HepG2 (cell line): ENCODE results near the gene RAP1GAP2. TPM values are rescaled to one million over a fixed set of nuclear protein-coding genes. Genes with fewer than 3 reads are reported as not detected.

Experiments
- ATAC-seq: fragments of 200-7000 bp; cut with Tn5 transposase; 3 replicates; pipeline ENCODE4 v1.9.1; 2020; ENCODE audit warnings: mild to moderate bottlenecking, moderate library complexity
- BruUV-seq: library from RNA; stranded (reverse); fragments of 400-500 nt; replicated peaks from 2 replicates; lab custom pipeline; 2021; lab: Mats Ljungman, UMichigan
- CTCF ChIA-PET: fragments of 300-600 bp; formaldehyde crosslinking; extraction: SDS; loops from one replicate; lab custom pipeline; 2021; ENCODE audit warnings: low total read pairs, inconsistent platforms, low intra/inter-chr PET ratio; lab: Yijun Ruan, JAX
- POLR2A ChIA-PET: fragments of 350-600 bp; sonication (Branson Sonifier 250); formaldehyde crosslinking; loops from one replicate; lab custom pipeline; 2020; ENCODE audit warnings: antibody characterized with exemption, inconsistent platforms; lab: Yijun Ruan, JAX
- DNase-seq: peaks from one replicate; pipeline ENCODE4 v3.0.0-alpha.2; 2015; ENCODE audit warnings: low spot score
- FAIRE-seq: peaks from 3 replicates; lab custom pipeline; 2011; peaks lifted over from hg19 to GRCh38; lab: Jason Lieb, UNC
- H2AFZ ChIP-seq: one replicate; pipeline ENCODE4 v1.6.1; 2011; ENCODE audit warnings: low read length, inconsistent platforms
- H3K27ac ChIP-seq: fragments of 300-600 bp; 3 replicates; pipeline ENCODE4 v1.8.0; 2011; ENCODE audit warnings: mixed run types, mild to moderate bottlenecking, mixed read lengths, low read length, inconsistent platforms; ENCODE audit not compliant: insufficient read depth; ENCODE audit errors: extremely low read length
- H3K27me3 ChIP-seq, 2 experiments: fragments of 200-600 bp in 1 of 2; 2 replicates in 1 of 2; 3 replicates in 1 of 2; pipeline versions ENCODE4 v1.6.0 to v1.8.0; 2011; ENCODE audit warnings: low read length in 2 of 2, mild to moderate bottlenecking in 2 of 2, moderate library complexity in 2 of 2, inconsistent platforms in 1 of 2; ENCODE audit not compliant: insufficient read depth in 2 of 2, control insufficient read depth in 1 of 2
- H3K36me3 ChIP-seq, 2 experiments: fragments of 200-600 bp in 1 of 2; replicated peaks in 1 of 2; 2 replicates in 1 of 2; 3 replicates in 1 of 2; pipeline versions ENCODE4 v1.5.1 to v1.8.0; 2011; ENCODE audit warnings: low read length in 2 of 2, inconsistent platforms in 1 of 2; ENCODE audit not compliant: insufficient read depth in 2 of 2, control insufficient read depth in 1 of 2
- H3K4me1 ChIP-seq: 2 replicates; pipeline ENCODE4 v1.5.1; 2012; ENCODE audit warnings: low read length, inconsistent platforms; ENCODE audit not compliant: insufficient read depth
- H3K4me2 ChIP-seq: 2 replicates; pipeline ENCODE4 v1.6.0; 2011; ENCODE audit warnings: low read depth, low read length, inconsistent platforms
- H3K4me3 ChIP-seq, 3 experiments: fragments of 200-600 bp in 1 of 3; sonication (generic), shearing (Covaris generic) in 1 of 3; replicated peaks in 1 of 3; 2 replicates each; pipeline ENCODE4 v1.5.1; 2011 to 2016; ENCODE audit warnings: low read length in 3 of 3, inconsistent platforms in 2 of 3, low read depth in 2 of 3, mild to moderate bottlenecking in 2 of 3, control low read depth in 1 of 3, mixed read lengths in 1 of 3; ENCODE audit not compliant: insufficient read depth in 1 of 3
- H3K79me2 ChIP-seq: one replicate; pipeline ENCODE4 v1.6.1; 2011; ENCODE audit warnings: low read length, inconsistent platforms; ENCODE audit not compliant: insufficient read depth
- H3K9ac ChIP-seq: 2 replicates; pipeline ENCODE4 v1.6.0; 2011; ENCODE audit warnings: mild to moderate bottlenecking, low read depth, low read length, inconsistent platforms; ENCODE audit not compliant: insufficient read depth
- H3K9me3 ChIP-seq: 2 replicates; pipeline ENCODE4 v1.5.1; 2012; ENCODE audit warnings: mild to moderate bottlenecking, low read length
- H4K20me1 ChIP-seq: 2 replicates; pipeline ENCODE4 v1.6.0; 2011; ENCODE audit warnings: inconsistent platforms, mild to moderate bottlenecking, low read length, moderate library complexity; ENCODE audit not compliant: insufficient read depth
- ATAD3A ChIP-seq: sonication (generic); formaldehyde crosslinking; IDR thresholded peaks from 2 replicates; pipeline ENCODE4 v1.4.0; 2020; ENCODE audit warnings: missing genetic modification reagents
- CEBPZ ChIP-seq: IDR thresholded peaks from 2 replicates; pipeline ENCODE4 v1.6.1; 2012; ENCODE audit warnings: low read length, improper control_type of control experiment
- CERS6 ChIP-seq: sonication (generic); formaldehyde crosslinking; IDR thresholded peaks from 2 replicates; pipeline ENCODE4 v1.5.0; 2020; ENCODE audit warnings: missing genetic modification reagents
- E2F1 ChIP-seq: sonication (generic); formaldehyde crosslinking; IDR thresholded peaks from 2 replicates; pipeline ENCODE4 v1.5.0; 2020; ENCODE audit warnings: missing genetic modification reagents
- GATA4 ChIP-seq: sonication (generic); IDR thresholded peaks from 2 replicates; pipeline ENCODE4 v1.6.1; 2016; ENCODE audit warnings: antibody characterized with exemption, low read depth, borderline replicate concordance
- HOXA3 ChIP-seq: sonication (generic); formaldehyde crosslinking; IDR thresholded peaks from 2 replicates; pipeline ENCODE4 v1.5.0; 2020; ENCODE audit warnings: missing genetic modification reagents
- PRPF4 ChIP-seq: fragments of 200-400 bp; formaldehyde crosslinking; IDR thresholded peaks from 2 replicates; pipeline ENCODE4 v1.6.1; 2016; ENCODE audit warnings: low read length, low read depth; ENCODE audit not compliant: poor library complexity, severe bottlenecking
- SMARCE1 ChIP-seq: fragments of 450-650 bp; IDR thresholded peaks from 2 replicates; pipeline ENCODE4 v1.6.1; 2017; ENCODE audit warnings: borderline replicate concordance
- SMYD3 ChIP-seq: sonication (generic); formaldehyde crosslinking; IDR thresholded peaks from 2 replicates; pipeline ENCODE4 v1.8.1; 2023; ENCODE audit warnings: mild to moderate bottlenecking, missing genetic modification reagents
- THAP11 ChIP-seq: IDR thresholded peaks from 2 replicates; pipeline ENCODE4 v1.6.1; 2016; ENCODE audit warnings: missing biosample characterization, missing genetic modification reagents
- U2AF2 ChIP-seq: fragments of 200-400 bp; formaldehyde crosslinking; IDR thresholded peaks from 2 replicates; pipeline ENCODE4 v1.6.1; 2017; ENCODE audit warnings: low read depth, mild to moderate bottlenecking, low read length
- ZBTB46 ChIP-seq: sonication (generic); formaldehyde crosslinking; IDR thresholded peaks from 2 replicates; pipeline ENCODE4 v1.4.0; 2020; ENCODE audit warnings: mild to moderate bottlenecking, missing genetic modification reagents, borderline replicate concordance
- ZC3H4 ChIP-seq: sonication (generic); formaldehyde crosslinking; IDR thresholded peaks from 2 replicates; pipeline ENCODE4 v1.4.0; 2020; ENCODE audit warnings: missing genetic modification reagents, borderline replicate concordance
- ZNF512B ChIP-seq: sonication (generic); formaldehyde crosslinking; IDR thresholded peaks from 2 replicates; pipeline ENCODE4 v1.5.1; 2020; ENCODE audit warnings: missing genetic modification reagents, mild to moderate bottlenecking, borderline replicate concordance
- ZNF547 ChIP-seq: sonication (generic); formaldehyde crosslinking; IDR thresholded peaks from 2 replicates; pipeline ENCODE4 v1.5.1; 2020; ENCODE audit warnings: mild to moderate bottlenecking, missing genetic modification reagents
- WGBS: methylation state at CpG from one replicate; pipeline ENCODE4 v1.1.6; 2017; ENCODE audit warnings: low lambda C conversion rate; 5-methylcytosine and 5-hydroxymethylcytosine counted together
- in situ Hi-C: cut with HindIII; loops from 2 replicates; pipeline ENCODE4 v1.10.0; 2017; ENCODE audit warnings: low pct_unique_long_range_greater_than_20kb; ENCODE audit not compliant: extremely low pct_ligation_motif_present
- intact Hi-C: fragments of 100-400 bp; cut with micrococcal nuclease; formaldehyde crosslinking; loops from one replicate; pipeline ENCODE4 v1.10.0; 2022; ENCODE audit not compliant: unreplicated experiment
- polyA plus RNA-seq, 8 experiments: library from polyadenylated mRNA; depleted of rRNA in 3 of 8; stranded (reverse) in 7 of 8; unstranded in 1 of 8; fragments of >200 nt; fragmentation: Illumina TruSeq in 4 of 8; extraction: Trizol in 4 of 8; gene quantifications; 2 replicates each; pipeline versions ENCODE4 v1.2.1 to v1.2.3, GENCODE V29; 2011 to 2016; ENCODE audit warnings: low read depth in 4 of 8, missing spikeins in 1 of 8, mixed read lengths in 1 of 8; ENCODE audit not compliant: insufficient read depth in 1 of 8
- total RNA-seq, 5 experiments: library from RNA; depleted of rRNA; stranded (reverse); fragments of >200 nt; fragmentation: Illumina TruSeq; extraction: Trizol; gene quantifications; 2 replicates each; pipeline ENCODE4 v1.2.3, GENCODE V29; 2016; ENCODE audit warnings: low read depth in 1 of 5

RAP1GAP2 gene
- total and polyA plus RNA-seq, 2 of the 13 experiments (the other 11 are each of a cell fraction or from before 2014, with no cell fraction given) = 10.9 to 12.0 TPM

- POLR2A ChIA-PET = no interaction called here
- no TSS peak for BruUV-seq
- in situ Hi-C loops = loop anchor here (5.0 kb wide), 1 partner anchor 82 kb away; no protein-coding TSS in a partner anchor
- H2AFZ ChIP-seq = no peak overlapping the region
- no peaks in the 10 kb centered on the region for H3K79me2 ChIP-seq
- H3K36me3 ChIP-seq = no peaks in the 10 kb centered on the region
- H3K4me3 ChIP-seq = no peak overlapping the region
- CTCF ChIA-PET = no interaction called here
- H3K4me2 ChIP-seq = no peak overlapping the region
- FAIRE-seq = no peak
- no peaks in the 10 kb centered on the region for H4K20me1 ChIP-seq
- no peak for DNase-seq
- peaks cover 26% of the 10 kb centered on the region for H3K4me1 ChIP-seq
- no peak overlapping the region for H3K27ac ChIP-seq
- no peaks in the 10 kb centered on the region for H3K9me3 ChIP-seq
- H3K27me3 ChIP-seq = no peaks in the 10 kb centered on the region
- WGBS = 88% methylated on average over 21 of the region's 21 CpGs
- no peak overlapping the region for H3K9ac ChIP-seq
- no peak for ATAC-seq
- intact Hi-C loops = no loop called here
- TF ChIP-seq THAP11 (CRISPR knock-in tag) (no peak), ATAD3A (no peak), HOXA3 (no peak), SMYD3 (CRISPR knock-in tag) (no peak), ZBTB46 (CRISPR knock-in tag) (no peak), PRPF4 (no peak), GATA4 (no peak), SMARCE1 (no peak), CEBPZ (no peak), E2F1 (CRISPR knock-in tag) (no peak), CERS6 (CRISPR knock-in tag) (no peak), U2AF2 (no peak), ZC3H4 (CRISPR knock-in tag) (no peak), ZNF512B (CRISPR knock-in tag) (no peak), ZNF547 (CRISPR knock-in tag) (no peak)
Observed at GRCh38 chr17:2935632-2936031, 139.4 kb downstream of the RAP1GAP2 start.
